HG02642 (cell line): ENCODE measurements around the gene CDC42EP3.
A peak's percentile ranks its signal among the peaks of the same experiment; 100 is the strongest.

ENCODE experiments used
- ATAC-seq: cut with Tn5 transposase; IDR thresholded peaks from one replicate; pipeline ENCODE4 v1.9.1; 2021; ENCODE audit warnings: mild to moderate bottlenecking; ENCODE audit not compliant: unreplicated experiment, poor library complexity

The CDC42EP3 gene, protein sequence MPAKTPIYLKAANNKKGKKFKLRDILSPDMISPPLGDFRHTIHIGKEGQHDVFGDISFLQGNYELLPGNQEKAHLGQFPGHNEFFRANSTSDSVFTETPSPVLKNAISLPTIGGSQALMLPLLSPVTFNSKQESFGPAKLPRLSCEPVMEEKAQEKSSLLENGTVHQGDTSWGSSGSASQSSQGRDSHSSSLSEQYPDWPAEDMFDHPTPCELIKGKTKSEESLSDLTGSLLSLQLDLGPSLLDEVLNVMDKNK

DNA sequence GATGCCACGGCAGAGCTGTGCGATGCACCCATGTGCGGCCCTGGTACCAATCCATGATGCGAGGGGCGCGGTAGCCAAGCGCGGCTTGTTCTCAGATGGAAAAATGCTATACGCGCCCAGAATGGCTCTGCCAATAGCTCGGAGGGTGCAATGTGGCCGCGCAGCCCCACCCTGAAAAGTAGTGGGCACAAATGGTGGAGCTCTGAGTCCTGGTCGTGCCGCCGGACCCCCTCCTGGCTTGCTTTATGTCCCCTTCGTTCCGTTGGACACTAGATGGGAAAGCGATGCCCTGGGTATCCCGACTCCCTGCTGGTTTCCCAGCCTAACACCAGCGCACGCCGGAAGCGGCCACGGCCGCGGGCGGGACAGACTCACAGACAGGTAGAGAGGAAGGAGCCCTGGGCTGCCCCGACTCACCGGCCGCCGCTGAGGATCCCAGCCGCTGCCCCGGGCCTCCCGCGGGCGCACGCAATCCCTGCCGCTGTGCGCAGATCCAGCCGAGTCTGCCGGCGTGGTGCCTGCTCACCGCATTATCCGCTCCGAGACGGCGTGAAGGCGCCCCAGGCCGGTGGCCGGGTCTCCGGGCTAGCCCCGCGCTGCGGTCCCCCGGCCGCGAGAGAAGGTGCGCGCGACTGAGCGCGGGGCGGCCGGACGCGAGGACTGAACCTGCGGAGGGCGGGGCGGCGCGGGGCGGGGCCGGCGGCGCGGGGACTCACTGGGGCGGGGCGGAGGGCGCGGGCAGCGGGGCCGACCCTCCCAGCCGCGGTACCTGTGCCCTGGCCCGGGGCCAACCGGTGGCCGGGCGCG lies at the start of gene CDC42EP3:
Gene CDC42EP3 (minus strand): TSS at position 634 of the 807 bp plus-strand sequence. CDS start 25,055 bp downstream, outside the sequence.
- peak; percentile 56 for ATAC-seq

DNA sequence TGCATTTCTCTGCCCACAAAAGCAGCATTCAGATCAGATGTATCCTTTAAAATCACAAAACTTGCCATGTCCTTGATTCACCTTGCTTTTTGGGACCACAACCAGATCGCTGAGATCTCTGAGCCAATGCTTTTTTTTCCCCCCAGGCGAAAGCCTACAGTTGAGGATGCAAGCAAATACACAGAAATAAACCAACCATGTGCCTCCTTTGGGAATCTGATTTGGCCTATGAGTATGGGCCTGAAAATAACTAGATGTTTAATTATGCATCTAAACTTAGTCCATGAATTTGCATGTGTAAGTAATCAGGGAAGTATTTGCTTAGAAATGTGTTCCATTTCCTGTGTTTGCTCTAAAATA lies 49.7 kb upstream of the CDC42EP3 start:
- no peak for ATAC-seq

DNA sequence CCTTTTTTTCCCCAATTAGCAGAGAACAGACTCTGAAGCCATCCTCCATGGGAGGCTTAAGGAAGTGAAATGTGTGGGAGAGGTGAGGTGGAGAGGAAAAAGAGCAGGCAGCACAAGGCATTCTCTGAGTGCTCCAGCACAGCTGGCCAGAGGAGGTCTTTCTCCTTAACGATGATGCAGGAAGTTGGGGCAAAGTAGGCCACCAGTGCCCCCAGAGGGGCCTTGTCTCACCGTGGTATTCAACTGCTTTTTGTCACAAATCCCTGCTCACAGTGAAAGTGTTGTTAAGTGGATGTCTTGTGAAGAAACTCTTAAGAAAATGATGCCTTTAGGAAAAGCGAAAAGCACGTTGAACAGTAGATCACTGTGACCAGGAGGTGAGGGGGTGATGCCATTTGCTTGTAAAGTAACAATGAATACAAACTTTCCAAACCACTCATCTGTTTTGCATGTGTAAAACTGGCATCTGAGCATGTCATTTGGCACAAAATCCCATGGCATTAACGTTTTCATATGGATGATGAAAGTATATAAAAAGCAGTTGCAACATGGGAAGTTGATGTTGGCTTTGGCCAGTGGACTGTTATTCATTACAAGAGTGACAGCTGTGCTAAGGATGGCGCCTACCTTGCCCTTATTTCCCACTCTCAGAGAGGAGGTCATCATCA lies 49.2 kb upstream of the CDC42EP3 start:
- no peak for ATAC-seq

DNA sequence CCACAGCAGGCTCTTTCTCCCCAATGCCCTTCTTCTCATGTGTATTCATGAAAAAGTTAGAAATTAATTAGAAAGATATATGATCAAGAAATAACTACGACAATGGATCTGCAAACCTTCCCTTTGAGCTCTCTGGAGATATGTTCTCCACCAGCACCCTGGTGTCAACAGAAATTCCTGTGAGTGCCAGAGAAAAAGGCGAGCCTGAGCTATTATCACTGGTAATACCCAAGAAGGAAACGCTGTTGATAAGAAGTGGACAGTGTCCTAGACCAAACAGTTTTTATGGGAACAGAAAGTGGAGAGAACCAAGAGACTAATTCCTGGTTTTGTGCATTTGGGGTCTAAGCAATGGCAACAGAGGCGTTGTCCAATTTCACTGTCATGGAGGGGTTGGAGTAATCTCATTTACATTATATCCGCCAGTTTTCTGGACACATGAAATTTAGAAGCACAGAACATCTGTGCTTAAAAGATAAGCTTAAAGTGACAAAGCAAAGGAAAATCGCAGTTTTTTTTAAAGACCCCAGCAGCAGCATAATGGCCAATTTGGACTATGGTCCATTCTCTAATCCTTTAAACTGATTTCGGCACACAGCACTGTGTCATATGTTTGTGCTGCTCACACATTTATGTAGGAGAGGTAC lies 47.2 kb upstream of the CDC42EP3 start:
- ATAC-seq: no peak

DNA sequence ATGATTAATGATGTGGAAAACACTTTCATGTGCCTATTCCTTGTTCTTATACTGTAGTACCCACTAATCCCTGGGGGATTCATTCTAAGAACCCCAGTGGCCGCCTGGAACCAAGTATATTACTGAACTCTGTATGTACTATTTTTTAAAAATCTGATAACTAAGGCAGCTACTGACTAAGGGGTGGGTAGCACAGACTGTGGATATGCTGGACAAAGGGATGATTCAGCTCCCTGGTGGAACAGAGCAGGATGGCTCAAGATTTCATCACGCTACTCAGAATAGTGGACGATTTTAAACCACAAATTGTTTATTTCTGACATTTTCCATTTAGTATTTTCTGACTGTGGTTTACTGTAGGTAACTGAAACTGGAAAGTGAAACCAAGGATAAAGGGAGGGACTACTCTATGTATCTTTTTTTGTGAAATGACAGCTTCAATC lies 41.8 kb upstream of the CDC42EP3 start:
- ATAC-seq: no peak

DNA sequence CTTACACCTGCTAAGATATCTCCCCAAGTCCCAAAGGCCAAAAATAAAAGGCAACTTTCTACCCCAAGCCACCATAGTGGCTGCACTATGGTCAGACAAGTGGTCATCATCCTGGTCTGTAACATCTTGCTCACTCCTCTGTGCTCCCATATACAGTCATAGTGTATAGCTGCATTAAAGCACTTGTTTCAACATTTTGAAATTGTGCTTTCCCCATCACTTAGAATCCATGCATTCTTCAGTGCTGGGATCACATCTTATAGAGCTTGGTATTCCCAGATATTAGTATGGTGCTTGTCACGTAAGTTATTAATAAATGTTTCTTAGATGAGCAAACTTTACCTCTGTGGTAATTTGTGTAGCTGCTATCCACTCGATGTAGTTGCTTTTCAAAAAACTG lies 40.4 kb upstream of the CDC42EP3 start:
- no peak for ATAC-seq

DNA sequence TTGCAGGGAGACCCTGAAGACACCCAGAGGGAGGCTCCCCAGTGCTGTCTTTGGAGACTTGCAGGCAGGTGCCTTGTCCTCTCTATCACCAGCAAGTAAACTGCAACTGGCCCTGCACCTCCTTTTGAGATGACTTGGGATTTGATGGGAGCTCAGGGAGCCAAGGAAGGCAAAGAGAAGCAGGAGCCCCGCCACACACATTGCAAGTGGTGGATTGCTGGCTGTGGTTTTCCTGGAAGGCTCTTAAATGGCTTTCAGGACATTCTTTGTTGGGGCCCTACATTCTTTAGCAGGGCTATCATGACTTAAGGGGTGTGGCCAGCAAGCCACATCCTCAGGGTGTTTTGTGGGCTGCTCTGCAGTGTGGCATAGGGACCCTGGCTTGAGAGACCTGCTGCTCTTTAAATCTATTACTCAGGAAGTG lies 39.9 kb upstream of the CDC42EP3 start:
- ATAC-seq: no peak

DNA sequence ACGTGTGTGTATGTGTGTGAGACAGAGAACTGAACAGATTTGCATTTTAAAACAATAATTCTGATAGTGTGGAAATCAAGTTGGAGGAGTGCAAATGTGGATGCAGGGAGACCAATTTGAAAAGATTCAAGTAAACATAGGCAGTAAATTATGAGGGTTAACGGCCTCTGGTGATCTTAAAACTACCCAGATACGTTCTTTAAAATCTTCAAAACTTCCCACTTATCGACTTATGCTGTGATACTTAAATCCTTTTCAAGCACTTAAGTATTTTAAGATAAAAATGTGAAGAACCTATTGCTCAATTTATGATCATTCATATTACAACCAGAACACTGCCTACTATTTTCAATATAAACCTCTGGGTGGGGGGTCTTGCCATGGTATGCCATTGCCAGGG lies 37.7 kb upstream of the CDC42EP3 start:
- no peak for ATAC-seq

DNA sequence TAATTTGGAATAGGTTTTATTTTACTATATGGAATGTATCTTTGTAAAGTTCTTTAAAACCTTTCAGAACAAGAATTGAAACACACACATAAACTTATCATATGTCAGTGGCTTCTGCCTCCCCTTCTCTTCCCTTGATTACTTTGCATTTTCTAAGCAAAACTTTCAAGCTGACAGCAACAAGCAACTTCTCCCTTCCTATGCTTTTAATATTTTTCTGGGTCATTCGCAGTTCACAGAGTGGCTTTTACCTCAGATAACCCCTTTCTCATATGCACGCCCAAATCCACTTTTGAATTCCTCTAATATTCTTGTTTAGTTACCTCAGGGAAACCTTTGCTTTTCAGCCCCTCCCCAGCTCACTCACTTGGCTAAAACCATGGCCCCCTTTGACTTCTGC lies 36.7 kb upstream of the CDC42EP3 start:
- no peak for ATAC-seq

DNA sequence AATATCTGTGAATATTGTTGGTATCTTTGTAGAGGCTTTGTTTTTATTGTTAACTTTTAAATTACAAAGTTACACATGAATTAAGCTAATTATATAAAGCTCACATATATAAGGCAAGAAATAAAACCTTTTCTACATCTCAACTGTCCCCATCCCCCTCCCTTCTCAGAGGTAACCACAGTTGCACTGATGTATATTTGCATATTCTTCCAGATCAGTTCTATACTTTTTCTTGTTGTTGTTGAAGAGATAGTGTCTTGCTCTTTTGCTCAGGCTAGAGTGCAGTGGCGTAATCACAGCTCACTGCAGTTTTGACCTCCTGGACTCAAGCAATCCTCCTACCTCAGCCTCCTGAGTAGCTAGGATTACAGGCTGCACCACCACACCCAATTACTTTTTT lies 36.0 kb upstream of the CDC42EP3 start:
- no peak for ATAC-seq

DNA sequence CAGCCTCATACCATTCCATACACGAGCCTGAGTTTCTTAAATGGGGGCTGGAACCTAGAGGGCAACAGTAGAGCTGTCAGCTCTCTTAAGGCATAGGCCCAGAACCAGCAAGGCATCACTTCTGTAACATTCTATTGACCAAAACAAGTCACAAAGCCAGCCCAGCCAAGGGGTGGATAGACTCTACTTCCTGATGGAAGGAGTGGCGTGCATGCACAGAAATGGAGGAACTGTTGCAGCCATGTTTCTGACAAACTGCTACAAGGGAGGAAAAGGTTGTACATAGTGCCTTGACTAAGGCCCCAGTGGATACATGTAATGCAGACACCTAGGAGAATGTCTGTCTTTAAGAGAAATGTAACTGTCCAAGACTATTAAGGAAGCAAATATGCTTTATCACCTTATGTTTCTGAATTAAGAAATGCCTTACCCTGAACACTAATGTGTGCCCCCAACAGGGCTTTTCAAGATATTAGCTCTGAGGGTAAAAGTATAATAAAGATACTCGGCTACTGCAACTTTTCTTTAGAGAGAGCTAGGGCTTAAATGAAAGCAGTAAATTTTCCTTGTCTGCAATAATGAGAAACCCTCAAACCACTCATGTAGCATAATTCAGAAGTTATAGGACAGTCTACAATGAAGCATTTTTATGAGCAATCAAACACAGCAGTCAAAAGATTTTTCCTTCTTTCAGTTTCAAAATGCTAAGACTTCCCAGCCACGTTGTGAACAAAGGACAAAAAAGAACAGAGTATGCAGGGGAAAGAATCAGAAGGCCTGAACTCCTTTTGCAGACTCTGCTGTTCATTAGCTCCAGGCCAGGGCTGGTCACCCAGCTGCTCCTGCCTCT lies 35.1 kb upstream of the CDC42EP3 start:
- no peak for ATAC-seq

DNA sequence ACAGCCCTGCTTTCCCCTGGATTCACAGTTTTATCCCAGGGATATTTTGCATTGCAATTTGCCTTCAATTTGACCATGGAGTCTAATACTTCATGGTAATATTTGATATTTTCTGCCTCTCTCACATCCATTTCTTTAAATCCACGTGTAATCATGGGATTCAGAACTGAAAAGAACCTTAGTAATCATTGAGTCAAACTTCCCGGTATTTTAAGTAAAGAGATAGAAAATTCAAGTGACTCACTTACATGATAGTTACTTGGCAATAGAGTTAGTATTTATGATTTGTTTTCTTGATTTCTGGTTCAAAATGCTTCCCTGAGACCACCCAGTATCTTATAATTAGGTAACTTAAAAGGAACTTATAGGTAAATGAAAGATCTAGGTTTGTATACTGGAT lies 33.7 kb upstream of the CDC42EP3 start:
- ATAC-seq: no peak

DNA sequence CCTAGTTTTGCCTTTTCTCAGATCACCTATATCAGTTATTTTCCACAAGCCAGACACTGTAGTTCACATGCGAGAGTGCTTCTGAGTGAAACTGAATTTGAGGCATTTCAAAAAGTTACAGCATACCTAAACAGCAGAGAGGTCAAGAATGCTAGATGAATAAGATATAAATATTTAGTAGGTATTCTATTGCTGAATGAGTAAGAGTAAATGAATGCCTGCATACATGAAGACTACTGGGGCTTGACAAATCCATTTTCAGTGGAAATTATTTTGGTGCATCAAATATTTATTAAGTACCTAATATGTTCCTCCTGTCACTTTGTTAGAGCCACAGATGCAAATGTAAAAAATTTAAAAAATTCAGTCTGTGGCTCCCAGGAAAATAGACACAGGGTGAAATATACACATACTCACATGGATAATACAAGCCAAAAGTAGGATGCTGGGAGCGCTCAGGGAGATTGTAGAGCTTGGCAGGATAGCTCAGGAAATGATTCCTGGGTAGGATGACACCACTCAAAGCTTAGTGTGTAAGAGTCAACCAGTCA lies 27.6 kb upstream of the CDC42EP3 start:
- ATAC-seq: no peak

DNA sequence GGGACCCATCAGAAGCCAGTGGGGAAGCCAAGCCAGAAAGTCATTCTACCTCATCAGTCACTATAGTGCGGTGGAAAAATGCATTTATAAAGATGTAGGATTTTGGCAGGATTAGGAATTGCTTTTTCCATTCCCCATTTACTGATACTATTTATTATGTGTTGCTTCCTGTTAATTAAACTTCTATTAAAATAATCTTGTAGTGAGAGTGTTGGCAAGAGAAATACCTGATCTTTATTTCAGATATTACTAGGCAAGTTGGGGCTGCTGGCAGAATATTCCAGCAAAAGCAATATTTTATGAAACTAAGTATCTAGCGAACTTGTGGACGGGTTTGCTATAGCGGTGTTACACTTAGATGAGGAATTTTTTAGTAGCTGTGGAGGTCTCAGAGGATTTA lies 23.9 kb upstream of the CDC42EP3 start:
- ATAC-seq: no peak

DNA sequence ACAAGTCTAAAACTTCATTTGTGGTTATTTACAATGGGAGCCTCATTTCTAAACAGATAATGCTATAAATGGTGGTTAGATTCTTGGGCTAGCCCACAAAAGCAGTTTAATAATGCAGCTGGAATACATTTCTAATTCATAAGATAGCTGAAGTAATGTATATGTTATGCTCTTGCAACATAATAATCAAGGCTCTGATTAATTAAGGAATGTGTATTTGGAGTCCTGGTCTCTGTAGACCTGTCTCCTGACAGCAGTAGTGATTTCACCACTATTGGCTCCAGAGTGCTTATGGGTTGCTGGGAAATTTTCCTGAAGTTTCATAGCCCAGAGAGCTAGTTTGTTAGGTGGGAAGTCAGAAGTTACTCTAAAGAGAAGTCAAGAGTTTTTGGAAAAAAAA lies 21.3 kb upstream of the CDC42EP3 start:
- no peak for ATAC-seq

DNA sequence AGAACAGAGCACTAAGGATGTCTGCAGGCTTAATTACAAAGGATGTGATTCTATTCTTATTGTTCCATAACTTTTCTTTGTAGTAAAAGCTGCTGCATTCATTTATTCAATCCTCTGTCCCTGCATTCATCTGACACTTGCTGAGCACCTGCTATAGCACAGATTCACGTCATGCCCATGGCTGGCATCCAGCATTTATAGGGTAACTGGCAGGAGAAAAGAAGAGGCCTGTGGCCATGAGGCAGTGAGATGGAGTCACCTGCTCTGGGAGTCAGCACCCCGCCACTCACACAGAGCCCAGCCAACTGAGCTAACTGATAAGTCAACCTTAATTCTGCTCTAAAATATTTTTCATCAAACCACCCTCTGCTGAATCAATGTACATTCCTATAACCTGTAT lies 18.3 kb upstream of the CDC42EP3 start:
- no peak for ATAC-seq

DNA sequence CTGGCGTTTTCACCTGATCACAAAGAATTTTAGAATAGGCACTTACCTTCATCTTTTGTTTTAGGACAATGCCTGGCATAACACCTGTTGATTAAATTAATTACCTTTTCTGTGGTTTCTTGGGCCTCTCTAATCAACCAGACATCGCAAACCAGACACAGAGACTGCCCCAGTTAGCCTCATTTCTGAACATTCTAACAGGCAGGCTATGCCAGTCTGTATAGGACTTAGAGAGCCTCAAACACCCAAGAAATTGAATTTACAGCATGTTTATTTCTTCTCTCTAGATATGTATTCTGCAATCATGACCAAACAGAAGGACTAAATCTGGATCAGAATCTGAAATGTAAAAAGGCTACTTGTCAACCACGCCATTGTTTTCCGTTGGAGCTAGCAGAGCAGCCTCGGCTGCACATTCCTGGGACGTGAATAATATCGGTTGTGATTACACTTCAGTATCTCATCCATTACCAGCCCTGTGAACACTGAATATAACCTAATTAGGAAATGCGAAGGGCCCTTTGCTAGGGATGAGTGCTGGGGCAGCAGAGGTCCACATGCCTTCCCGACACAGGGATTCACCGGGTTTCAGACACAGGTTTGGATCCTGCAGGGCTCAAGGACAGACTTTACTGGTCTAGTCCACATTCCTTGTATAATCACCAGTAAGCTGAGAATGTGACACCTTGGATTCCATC lies 17.5 kb upstream of the CDC42EP3 start:
- ATAC-seq: no peak

DNA sequence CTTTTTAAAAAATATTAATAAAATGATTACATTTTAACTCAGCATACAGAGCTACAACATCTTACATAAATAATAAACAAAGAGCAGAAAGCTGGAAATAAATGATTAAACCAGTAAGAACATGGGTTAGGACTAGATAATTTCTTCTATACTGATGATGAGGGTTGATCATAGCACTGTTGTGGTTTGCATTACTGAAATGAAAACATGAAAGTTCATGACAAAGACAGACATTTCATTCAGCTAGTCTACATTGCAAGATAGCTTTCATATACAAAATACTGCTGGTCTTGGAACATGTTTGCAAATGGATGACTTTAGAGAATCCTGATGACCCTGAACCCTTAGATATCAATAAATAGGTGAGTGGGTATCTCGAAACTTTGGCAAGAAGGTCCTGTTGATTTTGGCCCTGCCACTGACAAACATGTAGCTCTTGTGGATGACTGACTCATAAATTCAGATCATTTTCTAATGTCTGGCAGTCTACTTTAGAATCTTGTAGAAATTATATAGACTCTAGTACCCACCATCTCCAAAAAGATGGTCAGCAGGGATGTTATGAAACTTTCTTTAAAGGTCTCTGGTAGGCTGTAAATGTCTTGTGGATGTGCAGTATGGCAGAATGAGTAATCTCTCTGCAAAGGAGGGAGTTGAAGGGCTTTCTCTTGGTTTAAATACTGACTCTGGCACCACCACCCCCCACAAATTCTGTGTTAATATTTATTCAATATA lies 15.5 kb upstream of the CDC42EP3 start:
- ATAC-seq: no peak
